ENCODE measurements around the gene PTPN13. TPM values are rescaled to one million over a fixed set of nuclear protein-coding genes. Genes with fewer than 3 reads are reported as not detected.
A peak's percentile ranks its signal among the peaks of the same experiment; 100 is the strongest.

The PTPN13 gene
- total RNA-seq, 1 donor from 2014 or later, result 38.9 TPM

DNA sequence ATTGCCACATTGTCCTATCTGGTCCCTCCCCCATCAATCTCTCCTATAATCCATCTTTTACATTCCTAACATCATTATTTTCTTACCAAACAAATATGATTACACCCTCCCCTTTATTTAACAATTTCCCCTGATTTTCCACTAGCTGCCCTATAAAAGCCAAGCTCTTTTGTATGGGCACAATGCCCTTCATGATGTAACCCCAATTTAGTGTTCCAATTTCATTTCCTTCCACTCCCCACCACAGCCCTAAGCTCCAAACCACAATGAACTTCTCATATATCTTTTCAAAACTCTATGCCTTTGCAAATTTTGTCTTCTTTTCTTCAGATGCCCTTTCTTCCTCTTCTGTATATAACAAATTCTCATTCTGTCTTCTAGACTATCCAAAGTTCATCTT, 39.5 kb upstream of the PTPN13 start:
- H3K4me1 Mint-ChIP-seq (ENCODE audit: low read depth), result peaks cover 27% of the 10 kb centered on the region
- TF ChIP-seq, protein P1, sequence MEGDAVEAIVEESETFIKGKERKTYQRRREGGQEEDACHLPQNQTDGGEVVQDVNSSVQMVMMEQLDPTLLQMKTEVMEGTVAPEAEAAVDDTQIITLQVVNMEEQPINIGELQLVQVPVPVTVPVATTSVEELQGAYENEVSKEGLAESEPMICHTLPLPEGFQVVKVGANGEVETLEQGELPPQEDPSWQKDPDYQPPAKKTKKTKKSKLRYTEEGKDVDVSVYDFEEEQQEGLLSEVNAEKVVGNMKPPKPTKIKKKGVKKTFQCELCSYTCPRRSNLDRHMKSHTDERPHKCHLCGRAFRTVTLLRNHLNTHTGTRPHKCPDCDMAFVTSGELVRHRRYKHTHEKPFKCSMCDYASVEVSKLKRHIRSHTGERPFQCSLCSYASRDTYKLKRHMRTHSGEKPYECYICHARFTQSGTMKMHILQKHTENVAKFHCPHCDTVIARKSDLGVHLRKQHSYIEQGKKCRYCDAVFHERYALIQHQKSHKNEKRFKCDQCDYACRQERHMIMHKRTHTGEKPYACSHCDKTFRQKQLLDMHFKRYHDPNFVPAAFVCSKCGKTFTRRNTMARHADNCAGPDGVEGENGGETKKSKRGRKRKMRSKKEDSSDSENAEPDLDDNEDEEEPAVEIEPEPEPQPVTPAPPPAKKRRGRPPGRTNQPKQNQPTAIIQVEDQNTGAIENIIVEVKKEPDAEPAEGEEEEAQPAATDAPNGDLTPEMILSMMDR (IDR thresholded peaks at IDR 0.05), result no peak
- no peaks in the 10 kb centered on the region for H3K36me3 Mint-ChIP-seq (ENCODE audit: low read depth)
- H3K27me3 Mint-ChIP-seq (ENCODE audit: low read depth), result no peaks in the 10 kb centered on the region
- no peak overlapping the region for H3K27ac Mint-ChIP-seq (ENCODE audit: unreplicated experiment)
- no peak for DNase-seq (ENCODE audit: low spot score)
- H3K4me3 Mint-ChIP-seq (ENCODE audit: unreplicated experiment), result no peak overlapping the region
- H3K9me3 Mint-ChIP-seq (ENCODE audit: low read depth), result no peaks in the 10 kb centered on the region

DNA sequence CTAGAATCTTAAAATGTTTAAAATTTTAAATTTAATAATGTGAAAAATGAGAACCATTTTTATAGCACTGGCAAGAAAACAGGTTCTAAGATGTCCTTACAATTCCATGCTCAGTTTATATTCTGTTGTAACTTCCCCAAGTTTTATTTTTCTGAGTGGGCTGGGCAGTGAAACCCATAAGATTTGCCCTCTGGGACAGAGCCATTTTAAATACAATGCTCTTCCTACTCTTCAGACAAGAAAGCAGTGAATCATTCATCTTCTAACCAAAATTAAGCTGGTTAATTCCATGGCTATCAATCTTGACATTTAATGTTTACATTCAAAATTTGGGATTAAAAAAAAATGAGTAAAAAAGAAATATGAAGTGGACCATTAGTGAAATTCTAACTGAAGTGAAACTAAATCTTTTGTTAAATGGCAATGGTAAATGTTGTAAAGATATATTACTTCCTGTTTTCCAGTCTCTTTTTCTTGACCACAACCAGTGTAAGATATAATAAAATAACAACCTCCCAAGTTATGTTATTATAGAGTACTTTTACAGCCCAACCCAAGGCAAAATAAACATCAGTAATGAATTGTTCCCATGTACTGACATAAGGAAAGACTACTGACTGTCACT, 37.2 kb upstream of the PTPN13 start:
- Mint-ChIP-seq H3K9me3 (ENCODE audit: low read depth) (no peaks in the 10 kb centered on the region), H3K4me1 (ENCODE audit: low read depth) (peaks cover 27% of the 10 kb centered on the region), H3K36me3 (ENCODE audit: low read depth) (no peaks in the 10 kb centered on the region), H3K27me3 (ENCODE audit: low read depth) (no peaks in the 10 kb centered on the region), H3K4me3 (ENCODE audit: unreplicated experiment) (peak overlapping the region; percentile 40), H3K27ac (ENCODE audit: unreplicated experiment) (peak overlapping the region; percentile 89)
- TF ChIP-seq, protein P1 (IDR thresholded peaks at IDR 0.05), result no peak
- no peak for DNase-seq (ENCODE audit: low spot score)

DNA sequence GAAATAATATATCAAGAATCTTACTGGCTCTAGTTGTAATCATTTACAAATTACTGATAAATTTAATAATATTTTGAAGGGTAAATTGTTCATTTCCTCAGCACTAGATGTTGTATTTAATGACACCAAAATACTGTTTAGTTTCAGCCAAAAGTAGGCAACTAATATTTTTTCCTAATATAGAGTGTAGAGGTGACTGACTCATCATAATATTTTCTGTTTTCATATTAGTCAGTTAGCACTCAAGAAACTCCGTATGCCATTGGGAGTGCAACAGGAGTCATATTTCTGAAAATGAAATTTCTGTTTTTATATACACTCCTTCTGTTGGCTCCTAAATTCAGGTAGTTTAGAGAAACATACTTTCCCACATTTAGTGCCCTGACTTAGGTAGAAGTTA, 36.6 kb upstream of the PTPN13 start:
- no peaks in the 10 kb centered on the region for H3K9me3 Mint-ChIP-seq (ENCODE audit: low read depth)

DNA sequence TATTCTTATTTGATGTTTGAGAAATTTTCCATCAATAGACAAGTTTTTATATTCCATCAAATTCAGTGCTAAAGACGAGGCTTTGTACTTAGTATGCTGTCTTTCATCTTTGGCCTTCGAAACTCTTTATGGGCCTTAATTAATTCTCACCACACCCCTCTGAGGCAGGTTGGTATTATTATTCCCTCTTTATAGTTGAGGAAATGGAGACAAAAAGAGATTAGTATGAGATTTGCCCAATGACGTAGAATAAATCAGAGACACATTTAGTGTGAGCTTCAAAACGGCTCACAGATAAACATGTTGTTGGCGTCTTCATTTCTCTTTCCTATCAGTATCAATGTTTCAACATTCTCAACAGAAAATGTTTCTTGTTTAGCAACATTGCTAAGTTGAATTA, 35.9 kb upstream of the PTPN13 start:
- DNase-seq (ENCODE audit: low spot score), result no peak
- Mint-ChIP-seq H3K4me1 (ENCODE audit: low read depth) (peaks cover 27% of the 10 kb centered on the region), H3K27ac (ENCODE audit: unreplicated experiment) (no peak overlapping the region), H3K9me3 (ENCODE audit: low read depth) (no peaks in the 10 kb centered on the region), H3K4me3 (ENCODE audit: unreplicated experiment) (no peak overlapping the region), H3K36me3 (ENCODE audit: low read depth) (no peaks in the 10 kb centered on the region), H3K27me3 (ENCODE audit: low read depth) (no peaks in the 10 kb centered on the region)
- TF ChIP-seq, protein P1 (IDR thresholded peaks at IDR 0.05), result no peak

More for the DNA sequence above, 36.6 kb upstream of the PTPN13 start:
- H3K27me3 Mint-ChIP-seq (ENCODE audit: low read depth), result no peaks in the 10 kb centered on the region
- TF ChIP-seq, protein P1 (IDR thresholded peaks at IDR 0.05), result no peak
- DNase-seq (ENCODE audit: low spot score), result no peak
- peaks cover 27% of the 10 kb centered on the region for H3K4me1 Mint-ChIP-seq (ENCODE audit: low read depth)
- no peak overlapping the region for H3K27ac Mint-ChIP-seq (ENCODE audit: unreplicated experiment)
- H3K36me3 Mint-ChIP-seq (ENCODE audit: low read depth), result no peaks in the 10 kb centered on the region
- no peak overlapping the region for H3K4me3 Mint-ChIP-seq (ENCODE audit: unreplicated experiment)

DNA sequence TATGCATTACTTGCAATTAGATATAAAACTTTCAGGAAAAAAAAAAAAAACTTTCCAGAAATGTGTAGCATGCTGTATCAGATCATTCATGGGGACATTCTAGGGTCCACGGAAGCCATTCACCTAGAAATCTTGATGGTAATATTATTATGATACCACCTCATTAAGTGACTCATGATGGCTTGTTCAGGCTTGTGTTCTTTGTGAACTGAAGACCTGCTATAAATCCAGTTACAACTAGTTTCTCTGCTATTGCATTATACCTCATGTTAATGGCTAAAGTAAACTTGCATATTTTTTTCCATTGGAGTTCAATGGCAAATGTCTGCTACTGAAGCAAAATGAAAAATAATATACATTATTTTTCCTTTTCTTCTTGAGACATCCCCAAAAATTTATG, 35.3 kb upstream of the PTPN13 start:
- no peaks in the 10 kb centered on the region for H3K36me3 Mint-ChIP-seq (ENCODE audit: low read depth)
- H3K27ac Mint-ChIP-seq (ENCODE audit: unreplicated experiment), result no peak overlapping the region
- TF ChIP-seq, protein P1 (IDR thresholded peaks at IDR 0.05), result no peak
- peaks cover 27% of the 10 kb centered on the region for H3K4me1 Mint-ChIP-seq (ENCODE audit: low read depth)
- DNase-seq (ENCODE audit: low spot score), result no peak
- no peaks in the 10 kb centered on the region for H3K9me3 Mint-ChIP-seq (ENCODE audit: low read depth)
- H3K27me3 Mint-ChIP-seq (ENCODE audit: low read depth), result no peaks in the 10 kb centered on the region
- H3K4me3 Mint-ChIP-seq (ENCODE audit: unreplicated experiment), result no peak overlapping the region
